IMR-90 (cell line): ENCODE results near the gene SURF6. TPM values are rescaled to one million over a fixed set of nuclear protein-coding genes. Genes with fewer than 3 reads are reported as not detected.

Experiments
- ATAC-seq: fragments of 200-7000 bp; cut with Tn5 transposase; 2 replicates; pipeline ENCODE4 v1.9.1; 2020; ENCODE audit warnings: low read depth, mild to moderate bottlenecking, moderate library complexity
- BruUV-seq: library from RNA; stranded (reverse); fragments of 400-500 nt; replicated peaks from 2 replicates; lab custom pipeline; 2021; lab: Mats Ljungman, UMichigan
- CTCF ChIA-PET: fragments of 300-600 bp; formaldehyde crosslinking; extraction: SDS; loops from one replicate; lab custom pipeline; 2021; ENCODE audit warnings: antibody characterized with exemption; lab: Yijun Ruan, JAX
- POLR2A ChIA-PET: fragments of 300-600 bp; sonication (Branson Sonifier 250); formaldehyde crosslinking; loops from one replicate; lab custom pipeline; 2022; ENCODE audit warnings: antibody characterized with exemption; ENCODE audit not compliant: unreplicated experiment; lab: Charles Lee
- DNase-seq: peaks from one replicate; pipeline ENCODE4 v3.0.0; 2013
- H2AFZ ChIP-seq: replicated peaks from 2 replicates; pipeline ENCODE3; 2013; ENCODE audit warnings: low read length, mild to moderate bottlenecking; ENCODE audit not compliant: poor library complexity
- H2AK5ac ChIP-seq: 2 replicates; pipeline ENCODE4 v1.6.1; 2013; ENCODE audit warnings: low read depth, low read length, inconsistent platforms
- H2AK9ac ChIP-seq: replicated peaks from 2 replicates; pipeline ENCODE3; 2013; ENCODE audit warnings: mild to moderate bottlenecking, low read depth, low read length, moderate library complexity; ENCODE audit not compliant: poor library complexity
- H2BK120ac ChIP-seq: 2 replicates; pipeline ENCODE4 v1.6.1; 2013; ENCODE audit warnings: low read depth, low read length, inconsistent platforms
- H2BK15ac ChIP-seq: 3 replicates; pipeline ENCODE4 v1.6.1; 2013; ENCODE audit warnings: low read depth, low read length, inconsistent platforms
- H2BK20ac ChIP-seq: 2 replicates; pipeline ENCODE4 v1.6.1; 2013; ENCODE audit warnings: low read depth, mild to moderate bottlenecking, inconsistent platforms, low read length, moderate library complexity
- H2BK5ac ChIP-seq: 2 replicates; pipeline ENCODE4 v1.6.1; 2013; ENCODE audit warnings: mild to moderate bottlenecking, low read depth, low read length, inconsistent platforms; ENCODE audit not compliant: poor library complexity, severe bottlenecking
- H3K14ac ChIP-seq: replicated peaks from 2 replicates; pipeline ENCODE4 v1.6.1; 2013; ENCODE audit warnings: low read depth, low read length, inconsistent platforms
- H3K18ac ChIP-seq: 2 replicates; pipeline ENCODE4 v1.6.1; 2013; ENCODE audit warnings: low read depth, low read length, control low read depth
- H3K23ac ChIP-seq: 2 replicates; pipeline ENCODE4 v1.6.1; 2013; ENCODE audit warnings: low read depth, low read length, inconsistent platforms
- H3K27ac ChIP-seq: 2 replicates; pipeline ENCODE4 v1.5.1; 2013; ENCODE audit warnings: mild to moderate bottlenecking, control low read depth, low read length; ENCODE audit not compliant: insufficient read depth
- H3K27me3 ChIP-seq: 2 replicates; pipeline ENCODE4 v1.6.1; 2013; ENCODE audit warnings: low read length; ENCODE audit not compliant: control insufficient read depth, insufficient read depth
- H3K36me3 ChIP-seq: 2 replicates; pipeline ENCODE4 v1.6.1; 2013; ENCODE audit warnings: low read length, mixed read lengths; ENCODE audit not compliant: control insufficient read depth, insufficient read depth
- H3K4ac ChIP-seq: 2 replicates; pipeline ENCODE4 v1.6.1; 2013; ENCODE audit warnings: low read depth, low read length, inconsistent platforms
- H3K4me1 ChIP-seq: 2 replicates; pipeline ENCODE4 v1.6.1; 2013; ENCODE audit warnings: low read length, mixed read lengths; ENCODE audit not compliant: control insufficient read depth, insufficient read depth
- H3K4me2 ChIP-seq: 2 replicates; pipeline ENCODE4 v1.6.1; 2013; ENCODE audit warnings: low read depth, mild to moderate bottlenecking, control low read depth, low read length, moderate library complexity
- H3K4me3 ChIP-seq: 2 replicates; pipeline ENCODE4 v1.5.1; 2013; ENCODE audit warnings: low read depth, mild to moderate bottlenecking, control low read depth, low read length, moderate library complexity; ENCODE audit not compliant: insufficient read depth
- H3K56ac ChIP-seq: 2 replicates; pipeline ENCODE4 v1.6.1; 2013; ENCODE audit warnings: low read length, inconsistent platforms; ENCODE audit not compliant: insufficient read depth; ENCODE audit errors: extremely low read depth
- H3K79me1 ChIP-seq, 2 experiments: 2 replicates each; pipeline ENCODE4 v1.6.1; 2013; ENCODE audit warnings: low read length in 2 of 2, inconsistent platforms in 1 of 2, low read depth in 1 of 2
- H3K9ac ChIP-seq: 2 replicates; pipeline ENCODE4 v1.6.1; 2013; ENCODE audit warnings: low read depth, low read length, control low read depth
- H3K9me1 ChIP-seq: 2 replicates; pipeline ENCODE4 v1.6.1; 2013; ENCODE audit warnings: low read length, inconsistent platforms; ENCODE audit not compliant: insufficient read depth
- H3K9me3 ChIP-seq: 2 replicates; pipeline ENCODE4 v1.6.1; 2013; ENCODE audit warnings: low read length; ENCODE audit not compliant: control insufficient read depth, insufficient read depth
- H4K20me1 ChIP-seq: 2 replicates; pipeline ENCODE4 v1.6.1; 2013; ENCODE audit warnings: low read length, inconsistent platforms; ENCODE audit not compliant: insufficient read depth
- H4K5ac ChIP-seq: 2 replicates; pipeline ENCODE4 v1.6.1; 2013; ENCODE audit warnings: mild to moderate bottlenecking, low read depth, low read length, control low read depth
- H4K8ac ChIP-seq, 2 experiments: 2 replicates each; pipeline ENCODE4 v1.6.1; 2013; ENCODE audit warnings: low read depth in 2 of 2, low read length in 2 of 2, control low read depth in 1 of 2, inconsistent platforms in 1 of 2
- H4K91ac ChIP-seq: 2 replicates; pipeline ENCODE4 v1.6.1; 2013; ENCODE audit warnings: low read depth, low read length, inconsistent platforms; ENCODE audit not compliant: insufficient read depth
- BHLHE40 ChIP-seq: fragments of 150-350 bp; IDR thresholded peaks from 2 replicates; pipeline ENCODE4 v1.6.1; 2016; ENCODE audit warnings: mild to moderate bottlenecking, low read depth, low read length
- CEBPB ChIP-seq: IDR thresholded peaks from 2 replicates; pipeline ENCODE4 v1.6.1; 2012; ENCODE audit warnings: low read depth, low read length, improper control_type of control experiment
- CHD1 ChIP-seq: IDR thresholded peaks from 2 replicates; pipeline ENCODE4 v1.6.1; 2012; ENCODE audit warnings: low read depth, low read length, improper control_type of control experiment
- CTCF ChIP-seq: conservative IDR thresholded peaks from 2 replicates; pipeline ENCODE4 v1.5.1; 2012; ENCODE audit warnings: mild to moderate bottlenecking, low read depth, low read length, improper control_type of control experiment
- ELK1 ChIP-seq: fragments of 150-350 bp; IDR thresholded peaks from 2 replicates; pipeline ENCODE4 v1.6.1; 2016; ENCODE audit warnings: low read depth, mild to moderate bottlenecking, low read length, moderate library complexity, borderline replicate concordance
- FOS ChIP-seq: fragments of 150-350 bp; IDR thresholded peaks from 2 replicates; pipeline ENCODE4 v1.6.1; 2016; ENCODE audit warnings: low read depth, low read length
- MAFK ChIP-seq: IDR thresholded peaks from 2 replicates; pipeline ENCODE4 v1.6.1; 2012; ENCODE audit warnings: low read depth, low read length, improper control_type of control experiment
- MAZ ChIP-seq: IDR thresholded peaks from 2 replicates; pipeline ENCODE4 v1.6.1; 2012; ENCODE audit warnings: low read depth, mild to moderate bottlenecking, low read length, improper control_type of control experiment, moderate library complexity, borderline replicate concordance
- MXI1 ChIP-seq: IDR thresholded peaks from 2 replicates; pipeline ENCODE4 v1.6.1; 2012; ENCODE audit warnings: low read depth, mild to moderate bottlenecking, low read length, moderate library complexity, borderline replicate concordance
- NFE2L2 ChIP-seq: fragments of 150-350 bp; IDR thresholded peaks from 2 replicates; pipeline ENCODE4 v1.6.1; 2016; ENCODE audit warnings: low read depth, mild to moderate bottlenecking, low read length
- POLR2A ChIP-seq: IDR thresholded peaks from 2 replicates; pipeline ENCODE4 v1.6.1; 2012; ENCODE audit warnings: mild to moderate bottlenecking, low read depth, low read length
- RAD21 ChIP-seq: IDR thresholded peaks from 2 replicates; pipeline ENCODE4 v1.6.1; 2012; ENCODE audit warnings: low read length, improper control_type of control experiment
- RCOR1 ChIP-seq: IDR thresholded peaks from 2 replicates; pipeline ENCODE4 v1.6.1; 2012; ENCODE audit warnings: mild to moderate bottlenecking, low read length, improper control_type of control experiment; ENCODE audit not compliant: insufficient replicate concordance
- RFX5 ChIP-seq: IDR thresholded peaks from 2 replicates; pipeline ENCODE4 v1.8.0; 2012; ENCODE audit warnings: low read depth, mild to moderate bottlenecking, low read length, moderate library complexity
- SMC3 ChIP-seq: fragments of 150-350 bp; IDR thresholded peaks from 2 replicates; pipeline ENCODE4 v1.6.1; 2016; ENCODE audit warnings: low read depth, mild to moderate bottlenecking, antibody characterized with exemption, low read length, moderate library complexity
- USF2 ChIP-seq: fragments of 150-350 bp; IDR thresholded peaks from 2 replicates; pipeline ENCODE4 v1.6.1; 2017; ENCODE audit warnings: mild to moderate bottlenecking, antibody characterized with exemption, low read length, low read depth
- WGBS, 2 experiments: methylation state at CpG; one replicate each; pipeline versions ENCODE4 v1.1.5 to v1.1.7; 2013; ENCODE audit warnings: missing lambda C conversion rate in 2 of 2; ENCODE audit not compliant: insufficient read length in 1 of 2; ENCODE audit errors: extremely low coverage in 2 of 2; 5-methylcytosine and 5-hydroxymethylcytosine counted together
- dilution Hi-C: fragments of 300-500 bp; cut with HindIII; formaldehyde crosslinking; loops from one replicate; pipeline ENCODE4 v1.14.3; 2018; ENCODE audit warnings: low sequenced_read_pairs; ENCODE audit not compliant: unreplicated experiment
- in situ Hi-C: fragments of 300-500 bp; cut with MboI; formaldehyde crosslinking; loops from 3 replicates; pipeline ENCODE4 v1.14.3; 2019; ENCODE audit warnings: low sequenced_read_pairs, inconsistent platforms, mixed read lengths
- intact Hi-C: fragments of 100-400 bp; cut with micrococcal nuclease; formaldehyde crosslinking; loops from 2 replicates; pipeline ENCODE4 v1.10.0; 2022
- polyA plus RNA-seq, 3 experiments: library from polyadenylated mRNA; depleted of rRNA; stranded (reverse); fragments of >200 nt; gene quantifications; 2 replicates each; pipeline ENCODE4 v1.2.3, GENCODE V29; 2012; ENCODE audit warnings: low replicate concordance in 1 of 3
- total RNA-seq: library from RNA; depleted of rRNA; stranded (reverse); fragments of >200 nt; gene quantifications from 2 replicates; pipeline ENCODE4 v1.2.3, GENCODE V29; 2012

The SURF6 gene
- total and polyA plus RNA-seq, 2 of the 4 experiments (the other 2 are of a cell fraction): 6.1 to 12.8 TPM

- Histone ChIP-seq H3K9me1 (no peaks in the 10 kb centered on the region), H4K8ac (no peak overlapping the region), H2AFZ (no peak overlapping the region), H4K5ac (no peak overlapping the region), H2BK15ac (no peak overlapping the region), H3K56ac (no peak overlapping the region), H4K91ac (no peak overlapping the region), H2AK9ac (no peak overlapping the region), H3K14ac (no peak overlapping the region), H3K4me1 (no peaks in the 10 kb centered on the region), H3K23ac (no peak overlapping the region), H3K18ac (no peak overlapping the region), H3K36me3 (no peaks in the 10 kb centered on the region), H4K20me1 (no peaks in the 10 kb centered on the region), H2BK5ac (no peak overlapping the region), H3K27me3 (peaks cover 18% of the 10 kb centered on the region), H2BK120ac (no peak overlapping the region), H3K9ac (no peak overlapping the region), H3K79me1 (no peaks in the 10 kb centered on the region), H2AK5ac (no peak overlapping the region), H3K9me3 (peaks cover 2% of the 10 kb centered on the region; the same call in 1 of the 2 replicates), H2BK20ac (no peak overlapping the region), H3K4me3 (no peak overlapping the region), H3K27ac (no peak overlapping the region), H3K4ac (no peak overlapping the region), H3K4me2 (no peak overlapping the region)
- ChIA-PET POLR2A (no interaction called here), CTCF (no interaction called here)
- WGBS, 2 experiments: 92% methylated on average over 5 of the region's 8 CpGs; no CpG with 5 or more reads in 1 of the 2 experiments
- no peak for ATAC-seq
- no peak for TF ChIP-seq MAFK
- TF ChIP-seq MAZ: no peak
- TF ChIP-seq BHLHE40: no peak
- no peak for TF ChIP-seq ELK1
- TF ChIP-seq CEBPB: no peak
- no peak for TF ChIP-seq CHD1
- TF ChIP-seq RAD21: no peak
- no peak for TF ChIP-seq RCOR1
- TF ChIP-seq RFX5: no peak
- TF ChIP-seq POLR2A: no peak
- no peak for TF ChIP-seq USF2
- TF ChIP-seq NFE2L2: no peak
- TF ChIP-seq CTCF: no peak
- TF ChIP-seq SMC3: no peak
- TF ChIP-seq FOS: no peak
- TF ChIP-seq MXI1: no peak
- intact Hi-C loops: no loop called here
- dilution Hi-C loops: no loop called here
- no TSS peak for BruUV-seq
- in situ Hi-C loops: no loop called here
- no peak for DNase-seq
These were observed 51.6 kb downstream of the SURF6 start for GRCh38 chr9:133284362-133284761.
